Esophagus muscularis mucosa (tissue), 4 donors: ENCODE data around the gene WDR5. TPM values are rescaled to one million over a fixed set of nuclear protein-coding genes. Genes with fewer than 3 reads are reported as not detected.

Experiments
- DNase-seq: peaks from one replicate; pipeline ENCODE4 v3.0.0-alpha.2; 2017; ENCODE audit errors: extremely low spot score
- H3K27ac ChIP-seq, 4 donors: fragments of 200-600 bp; sonication (generic); replicated peaks in 1 of 4; 1 replicate in 3 of 4; 2 replicates in 1 of 4; pipeline ENCODE4 v1.5.1; 2016 to 2019; ENCODE audit warnings: mild to moderate bottlenecking in 1 of 4
- H3K27me3 ChIP-seq, 4 donors: fragments of 200-600 bp; sonication (generic); one replicate each; pipeline versions ENCODE4 v1.5.1 to v1.6.0; 2016 to 2019
- H3K36me3 ChIP-seq, 4 donors: fragments of 200-600 bp; sonication (generic); one replicate each; pipeline ENCODE4 v1.5.1; 2016 to 2019
- H3K4me1 ChIP-seq, 4 donors: fragments of 200-600 bp; sonication (generic); one replicate each; pipeline ENCODE4 v1.5.1; 2016 to 2019
- H3K4me3 ChIP-seq, 4 donors: fragments of 200-600 bp; sonication (generic); 1 replicate in 2 of 4; 2 replicates in 2 of 4; pipeline ENCODE4 v1.5.1; 2016 to 2019; ENCODE audit warnings: mild to moderate bottlenecking in 4 of 4, moderate library complexity in 1 of 4
- H3K9me3 ChIP-seq, 4 donors: fragments of 200-600 bp; sonication (generic); 1 replicate in 3 of 4; 2 replicates in 1 of 4; pipeline ENCODE4 v1.5.1; 2016 to 2019
- EP300 ChIP-seq: sonication (generic); formaldehyde crosslinking; IDR thresholded peaks from one replicate; pipeline ENCODE4 v1.6.1; 2017; ENCODE audit warnings: antibody characterized with exemption
- POLR2A ChIP-seq: fragments of 450-650 bp; IDR thresholded peaks from one replicate; pipeline ENCODE4 v1.6.1; 2017; ENCODE audit warnings: antibody characterized with exemption, moderate library complexity, mild to moderate bottlenecking, low read depth
- POLR2AphosphoS5 ChIP-seq, 2 donors: sonication (generic); formaldehyde crosslinking; IDR thresholded peaks; one replicate each; pipeline ENCODE4 v1.6.1; 2017; ENCODE audit warnings: antibody characterized with exemption in 2 of 2
- WGBS: methylation state at CpG from one replicate; pipeline ENCODE4 v1.1.5; 2018; 5-methylcytosine and 5-hydroxymethylcytosine counted together
- intact Hi-C: fragments of 100-400 bp; cut with DNase I; formaldehyde crosslinking; loops from one replicate; pipeline ENCODE4 v1.15.1; 2023
- total RNA-seq, 4 donors: library from RNA; depleted of rRNA; stranded (reverse); fragments of >200 nt; gene quantifications; one replicate each; pipeline versions ENCODE4 v1.1.0 to v1.2.1, GENCODE V29; 2016
- TF ChIP-seq, protein P1 (sequence below), 3 experiments: fragments of 200-600 bp in 2 of 3; fragments of 450-650 bp in 1 of 3; sonication (generic) in 2 of 3; IDR thresholded peaks; one replicate each; pipeline ENCODE4 v1.5.1; 2017 to 2019; ENCODE audit warnings: antibody characterized with exemption in 3 of 3, mild to moderate bottlenecking in 2 of 3, moderate library complexity in 1 of 3

WDR5 gene
- total RNA-seq, 4 donors from 2014 or later: 20.7 to 34.2 (median 24.6) TPM

DNA sequence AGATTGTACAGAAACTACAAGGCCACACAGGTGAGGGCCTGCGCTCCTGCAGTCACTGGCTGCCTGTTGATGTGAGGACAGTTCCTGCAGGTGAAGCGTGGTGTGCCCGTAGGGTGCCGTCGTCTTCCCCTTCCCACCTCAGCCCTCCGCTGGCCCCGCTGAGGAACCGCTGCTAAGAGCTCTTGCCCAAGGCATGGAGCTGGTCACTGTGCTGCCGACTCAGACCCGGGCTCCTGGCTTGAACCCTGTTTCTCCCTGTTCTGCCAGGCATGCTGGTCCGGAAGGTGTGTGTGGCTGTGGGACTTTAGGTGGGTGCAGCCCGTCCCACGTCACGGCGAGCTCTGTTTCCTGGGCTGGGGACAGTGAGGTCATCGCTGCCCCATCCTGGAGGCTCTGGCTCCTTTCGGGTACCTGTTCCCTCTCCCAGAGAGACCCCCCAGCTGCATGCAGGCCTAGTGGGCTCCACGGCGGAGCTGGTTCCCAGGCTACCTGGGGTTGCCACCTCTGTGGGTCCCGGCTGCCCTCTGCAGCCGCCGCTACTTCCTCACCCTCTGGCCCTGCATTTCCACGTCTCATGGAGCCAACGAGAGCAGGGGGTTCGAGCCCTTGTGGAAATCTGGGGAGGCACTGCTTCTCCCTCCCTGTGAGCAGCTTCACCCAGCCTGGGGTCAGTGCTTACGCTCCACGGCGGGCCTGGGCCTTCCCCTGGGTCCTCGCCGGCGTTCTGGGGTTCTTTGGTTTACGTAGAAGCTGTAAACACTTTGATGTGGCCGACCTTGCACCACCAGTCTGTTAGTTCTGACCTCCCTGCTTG lies 20.9 kb downstream of the WDR5 start:
- H3K36me3 ChIP-seq: peaks cover 53 to 90% (median 78%) of the 10 kb centered on the region in 4 donors
- intact Hi-C loops: no loop called here

DNA sequence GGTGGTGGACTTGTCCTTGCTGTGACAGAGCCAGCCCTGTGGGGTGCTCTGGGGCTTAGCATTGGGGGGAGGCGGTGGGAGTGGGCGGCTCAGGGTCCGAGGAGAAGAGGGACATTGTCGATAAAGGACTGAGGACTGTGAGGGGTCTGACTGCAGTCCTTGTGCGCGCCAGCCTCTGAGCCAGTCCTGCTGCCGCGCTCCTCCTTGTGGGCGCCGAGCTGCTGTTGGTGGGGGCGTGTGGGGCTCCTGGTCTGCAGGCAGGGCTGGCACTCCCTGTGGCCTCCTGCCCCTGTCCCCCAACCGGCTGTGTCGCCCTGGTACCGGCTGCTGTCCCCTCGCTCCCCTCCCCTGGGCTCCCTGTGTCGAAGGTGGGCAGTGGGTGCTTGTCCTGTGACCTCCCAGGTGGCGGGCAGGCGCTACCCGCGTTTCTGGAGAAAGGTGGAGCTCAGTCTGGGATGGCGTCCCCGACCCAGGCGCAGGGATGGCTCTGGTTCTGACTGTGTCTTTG lies 21.6 kb downstream of the WDR5 start:
- Histone ChIP-seq H3K9me3 (no peaks in the 10 kb centered on the region), H3K36me3 (peaks cover 47 to 84% (median 71%) of the 10 kb centered on the region in 4 donors), H3K4me3 (no peak overlapping the region), H3K27ac (no peak overlapping the region), H3K27me3 (no peaks in the 10 kb centered on the region), H3K4me1 (peaks cover 0 to under 1% (median 0%) of the 10 kb centered on the region in 4 donors)
- DNase-seq: no peak
- TF ChIP-seq POLR2AphosphoS5 (IDR thresholded peaks at IDR 0.05) (no peak), POLR2A (no peak), EP300 (no peak)
- TF ChIP-seq, protein P1, sequence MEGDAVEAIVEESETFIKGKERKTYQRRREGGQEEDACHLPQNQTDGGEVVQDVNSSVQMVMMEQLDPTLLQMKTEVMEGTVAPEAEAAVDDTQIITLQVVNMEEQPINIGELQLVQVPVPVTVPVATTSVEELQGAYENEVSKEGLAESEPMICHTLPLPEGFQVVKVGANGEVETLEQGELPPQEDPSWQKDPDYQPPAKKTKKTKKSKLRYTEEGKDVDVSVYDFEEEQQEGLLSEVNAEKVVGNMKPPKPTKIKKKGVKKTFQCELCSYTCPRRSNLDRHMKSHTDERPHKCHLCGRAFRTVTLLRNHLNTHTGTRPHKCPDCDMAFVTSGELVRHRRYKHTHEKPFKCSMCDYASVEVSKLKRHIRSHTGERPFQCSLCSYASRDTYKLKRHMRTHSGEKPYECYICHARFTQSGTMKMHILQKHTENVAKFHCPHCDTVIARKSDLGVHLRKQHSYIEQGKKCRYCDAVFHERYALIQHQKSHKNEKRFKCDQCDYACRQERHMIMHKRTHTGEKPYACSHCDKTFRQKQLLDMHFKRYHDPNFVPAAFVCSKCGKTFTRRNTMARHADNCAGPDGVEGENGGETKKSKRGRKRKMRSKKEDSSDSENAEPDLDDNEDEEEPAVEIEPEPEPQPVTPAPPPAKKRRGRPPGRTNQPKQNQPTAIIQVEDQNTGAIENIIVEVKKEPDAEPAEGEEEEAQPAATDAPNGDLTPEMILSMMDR (IDR thresholded peaks at IDR 0.05): no peak
- 95% methylated on average over 15 of the region's 23 CpGs for WGBS
- intact Hi-C loops: no loop called here

More for the DNA sequence above, 20.9 kb downstream of the WDR5 start:
- Histone ChIP-seq H3K9me3 (no peaks in the 10 kb centered on the region), H3K27me3 (no peaks in the 10 kb centered on the region), H3K27ac (no peak overlapping the region), H3K4me3 (no peak overlapping the region), H3K4me1 (no peaks in the 10 kb centered on the region)
- 91% methylated on average over 16 of the region's 33 CpGs for WGBS
- no peak for DNase-seq
- TF ChIP-seq, protein P1 (IDR thresholded peaks at IDR 0.05): no peak
- TF ChIP-seq POLR2AphosphoS5 (IDR thresholded peaks at IDR 0.05) (no peak), EP300 (no peak), POLR2A (no peak)

DNA sequence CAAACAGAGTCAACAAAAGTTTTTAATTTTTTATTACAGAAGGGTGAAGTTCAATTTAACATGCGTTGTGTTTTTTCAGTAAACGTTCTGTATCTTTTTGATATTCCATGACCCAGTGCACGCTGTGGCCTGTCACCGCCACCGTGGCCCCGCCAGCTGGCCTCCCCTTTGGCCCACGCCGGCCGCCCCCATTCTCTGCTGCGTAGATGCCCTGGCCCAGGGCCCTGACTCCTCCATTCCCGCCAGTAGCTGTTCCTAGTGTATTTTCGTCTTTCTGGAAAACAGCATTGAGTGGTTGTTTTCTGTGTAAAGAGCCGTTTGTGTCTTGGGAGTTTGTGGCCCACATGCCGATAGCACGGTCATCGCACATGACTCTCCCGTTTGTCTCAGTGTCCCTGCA lies 22.4 kb downstream of the WDR5 start:
- Histone ChIP-seq H3K27ac (no peak overlapping the region), H3K27me3 (no peaks in the 10 kb centered on the region), H3K4me3 (no peak overlapping the region), H3K4me1 (peaks cover 0 to 8% (median 7%) of the 10 kb centered on the region in 4 donors), H3K36me3 (peaks cover 45 to 76% (median 63%) of the 10 kb centered on the region in 4 donors), H3K9me3 (no peaks in the 10 kb centered on the region)
- no peak for DNase-seq
- WGBS: 92% methylated on average over 17 of the region's 17 CpGs
- TF ChIP-seq EP300: no peak
- no peak for TF ChIP-seq POLR2A
- TF ChIP-seq POLR2AphosphoS5 (IDR thresholded peaks at IDR 0.05): no peak
- TF ChIP-seq, protein P1 (IDR thresholded peaks at IDR 0.05): no peak
- intact Hi-C loops: no loop called here

DNA sequence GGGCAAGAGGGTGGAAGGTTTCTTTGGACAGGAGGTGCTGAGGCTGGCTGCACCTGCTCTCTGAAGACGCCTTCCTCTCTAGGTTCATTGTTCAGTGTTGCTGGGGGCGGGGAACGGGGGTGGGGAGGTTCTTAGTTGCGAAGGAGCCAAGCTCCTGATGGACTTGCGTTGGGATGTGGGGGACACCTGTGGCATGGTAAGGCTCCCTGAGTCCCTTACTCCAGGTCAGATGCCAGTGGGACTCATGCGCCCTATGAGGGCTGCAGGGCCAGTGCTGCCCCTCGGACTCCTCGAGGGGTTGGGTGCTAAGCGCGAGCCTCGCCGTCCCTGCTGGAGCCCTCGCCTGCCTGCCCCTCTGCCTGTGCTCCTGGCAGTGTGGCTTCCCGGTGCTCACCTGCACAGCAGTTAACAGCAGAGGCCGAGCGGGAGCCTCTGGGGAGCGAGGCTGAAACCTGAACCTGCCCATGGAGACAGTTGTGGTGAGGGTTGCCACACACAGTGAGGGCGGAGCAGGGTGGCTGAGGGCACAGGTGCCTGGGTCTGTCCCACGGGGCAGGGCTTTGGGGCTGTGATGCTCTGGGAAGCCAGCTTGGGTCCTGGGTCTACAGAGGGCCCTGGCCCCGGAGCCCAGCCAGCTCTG lies 23.0 kb downstream of the WDR5 start:
- no peak overlapping the region for H3K27ac ChIP-seq
- no peak for TF ChIP-seq EP300
- TF ChIP-seq POLR2A: no peak
- no peak for TF ChIP-seq POLR2AphosphoS5 (IDR thresholded peaks at IDR 0.05)
- H3K4me1 ChIP-seq: peaks cover 0 to 14% (median 12%) of the 10 kb centered on the region in 4 donors
- H3K36me3 ChIP-seq: peaks cover 45 to 69% (median 57%) of the 10 kb centered on the region in 4 donors
- no peak for DNase-seq
- H3K27me3 ChIP-seq: no peaks in the 10 kb centered on the region
- H3K9me3 ChIP-seq: no peaks in the 10 kb centered on the region
- no peak overlapping the region for H3K4me3 ChIP-seq
- WGBS: 88% methylated on average over 20 of the region's 20 CpGs
- intact Hi-C loops: no loop called here
